CD4-positive, CD25-positive, alpha-beta regulatory T cell (primary cell): ENCODE measurements around the gene DCBLD1. TPM values are rescaled to one million over a fixed set of nuclear protein-coding genes. Genes with fewer than 3 reads are reported as not detected.
"Not testable (repeated sequence)": the region's sequence is repeated elsewhere in the genome, so short reads cannot be mapped to it uniquely, and the experiment has no call there.

Experiments used
- ATAC-seq, 2 donors: fragments of 150-1000 bp; cut with Tn5 transposase; one replicate each; pipeline ENCODE4 v1.10.0; 2021; ENCODE audit warnings: low read depth in 2 of 2, moderate number of reproducible peaks in 2 of 2, moderate library complexity in 1 of 2
- DNase-seq, 3 donors: peaks; one replicate each; pipeline versions ENCODE4 v3.0.0 to v3.0.0-alpha.2; 2012 to 2022; ENCODE audit warnings: mixed read lengths in 1 of 3
- H3K27ac ChIP-seq: one replicate; pipeline ENCODE4 v1.7.0; 2013; ENCODE audit warnings: mild to moderate bottlenecking, low read length; ENCODE audit not compliant: insufficient read depth, poor library complexity, severe bottlenecking
- H3K27me3 ChIP-seq: one replicate; pipeline ENCODE4 v1.7.0; 2013; ENCODE audit warnings: low read length; ENCODE audit not compliant: control insufficient read depth, insufficient read depth
- H3K36me3 ChIP-seq: one replicate; pipeline ENCODE4 v1.7.0; 2013; ENCODE audit warnings: mild to moderate bottlenecking, low read length, moderate library complexity; ENCODE audit not compliant: control insufficient read depth, insufficient read depth
- H3K4me1 ChIP-seq: 2 replicates; pipeline ENCODE4 v1.7.0; 2013; ENCODE audit warnings: mild to moderate bottlenecking, low read length; ENCODE audit not compliant: insufficient read depth, control insufficient read depth, poor library complexity, severe bottlenecking
- H3K4me3 ChIP-seq: one replicate; pipeline ENCODE4 v1.7.0; 2013; ENCODE audit warnings: low read depth, mild to moderate bottlenecking, low read length, moderate library complexity
- H3K9me3 ChIP-seq, 2 experiments: 1 replicate in 1 of 2; 2 replicates in 1 of 2; pipeline ENCODE4 v1.7.0; 2013; ENCODE audit warnings: low read length in 2 of 2, mild to moderate bottlenecking in 1 of 2, moderate library complexity in 1 of 2; ENCODE audit not compliant: control insufficient read depth in 2 of 2
- H3K27ac Mint-ChIP-seq, 3 donors: one replicate each; pipeline ENCODE4 v1.8.0; 2020 to 2022; ENCODE audit warnings: mild to moderate bottlenecking in 3 of 3, mixed read lengths in 3 of 3, moderate library complexity in 2 of 3
- H3K27me3 Mint-ChIP-seq: one replicate; pipeline ENCODE4 v1.8.0; 2022; ENCODE audit warnings: mild to moderate bottlenecking, mixed read lengths
- H3K36me3 Mint-ChIP-seq: one replicate; pipeline ENCODE4 v1.8.0; 2020; ENCODE audit warnings: mixed read lengths
- H3K4me1 Mint-ChIP-seq, 4 donors: one replicate each; pipeline ENCODE4 v1.8.0; 2020 to 2022; ENCODE audit warnings: mixed read lengths in 4 of 4, mild to moderate bottlenecking in 1 of 4
- H3K4me3 Mint-ChIP-seq, 4 donors: one replicate each; pipeline ENCODE4 v1.8.0; 2020 to 2022; ENCODE audit warnings: mild to moderate bottlenecking in 4 of 4, mixed read lengths in 4 of 4, moderate library complexity in 3 of 4
- H3K9me3 Mint-ChIP-seq, 7 donors: one replicate each; pipeline ENCODE4 v1.8.0; 2020 to 2022; ENCODE audit warnings: mixed read lengths in 7 of 7, mild to moderate bottlenecking in 3 of 7, moderate library complexity in 2 of 7
- polyA plus RNA-seq, 4 donors: library from polyadenylated mRNA; unstranded; fragments of 300-500 nt; fragmentation: Illumina TruSeq; gene quantifications; one replicate each; pipeline ENCODE4 v1.2.3, GENCODE V29; 2021
- total RNA-seq: library from RNA; stranded (reverse); gene quantifications from one replicate; pipeline ENCODE4 v1.2.3, GENCODE V29; 2022

Gene DCBLD1
- total and polyA plus RNA-seq, 5 donors from 2014 or later = 1.3 to 5.5 (median 3.1) TPM

GRCh38 chr6:117512987-117513573 lies 30.6 kb downstream of the DCBLD1 start:
- Histone ChIP-seq H3K4me1 (no peaks in the 10 kb centered on the region), H3K9me3 (no peaks in the 10 kb centered on the region), H3K27ac (no peak overlapping the region), H3K36me3 (no peaks in the 10 kb centered on the region), H3K4me3 (no peak overlapping the region), H3K27me3 (peaks cover 2% of the 10 kb centered on the region)
- no peaks in the 10 kb centered on the region for H3K4me1 Mint-ChIP-seq
- H3K27me3 Mint-ChIP-seq = peaks cover 10% of the 10 kb centered on the region
- no peak for DNase-seq
- no peaks in the 10 kb centered on the region for H3K9me3 Mint-ChIP-seq
- no peak for ATAC-seq
- H3K4me3 Mint-ChIP-seq = no peak overlapping the region
- H3K27ac Mint-ChIP-seq = no peak overlapping the region
- H3K36me3 Mint-ChIP-seq = peaks cover 3% of the 10 kb centered on the region

GRCh38 chr6:117513778-117514365 lies 31.4 kb downstream of the DCBLD1 start:
- H3K4me1 Mint-ChIP-seq = no peaks in the 10 kb centered on the region
- no peak overlapping the region for H3K27ac Mint-ChIP-seq
- no peak for DNase-seq
- H3K27me3 ChIP-seq = no peaks in the 10 kb centered on the region
- no peaks in the 10 kb centered on the region for H3K4me1 ChIP-seq
- H3K36me3 ChIP-seq = no peaks in the 10 kb centered on the region
- H3K27me3 Mint-ChIP-seq = peaks cover 10% of the 10 kb centered on the region
- H3K36me3 Mint-ChIP-seq = peaks cover 3% of the 10 kb centered on the region
- no peak overlapping the region for H3K4me3 Mint-ChIP-seq
- no peaks in the 10 kb centered on the region for H3K9me3 Mint-ChIP-seq
- H3K9me3 ChIP-seq = no peaks in the 10 kb centered on the region
- no peak for ATAC-seq
- H3K27ac ChIP-seq = no peak overlapping the region
- no peak overlapping the region for H3K4me3 ChIP-seq

- no peaks in the 10 kb centered on the region for H3K9me3 Mint-ChIP-seq
- ATAC-seq = no peak
- no peak for DNase-seq
Observed at GRCh38 chr6:117514655-117515054, 32.2 kb downstream of the DCBLD1 start.

GRCh38 chr6:117515326-117515725 lies 32.9 kb downstream of the DCBLD1 start:
- Histone ChIP-seq H3K36me3 (no peaks in the 10 kb centered on the region), H3K27ac (no peak overlapping the region), H3K4me3 (no peak overlapping the region), H3K27me3 (no peaks in the 10 kb centered on the region), H3K9me3 (no peaks in the 10 kb centered on the region), H3K4me1 (no peaks in the 10 kb centered on the region)
- Mint-ChIP-seq H3K27ac (no peak overlapping the region), H3K4me3 (no peak overlapping the region), H3K36me3 (no peaks in the 10 kb centered on the region), H3K27me3 (peaks cover 9% of the 10 kb centered on the region), H3K9me3 (no peaks in the 10 kb centered on the region), H3K4me1 (no peaks in the 10 kb centered on the region)
- DNase-seq (no peak), ATAC-seq (no peak)

More at GRCh38 chr6:117514655-117515054, 32.2 kb downstream of the DCBLD1 start:
- no peaks in the 10 kb centered on the region for H3K4me1 ChIP-seq
- Mint-ChIP-seq H3K4me3 (no peak overlapping the region), H3K27me3 (peaks cover 10% of the 10 kb centered on the region), H3K4me1 (no peaks in the 10 kb centered on the region), H3K36me3 (peaks cover 3% of the 10 kb centered on the region), H3K27ac (no peak overlapping the region)
- H3K4me3 ChIP-seq = no peak overlapping the region
- H3K27ac ChIP-seq = no peak overlapping the region
- no peaks in the 10 kb centered on the region for H3K9me3 ChIP-seq
- no peaks in the 10 kb centered on the region for H3K36me3 ChIP-seq
- H3K27me3 ChIP-seq = no peaks in the 10 kb centered on the region

GRCh38 chr6:117517995-117518394 lies 35.5 kb downstream of the DCBLD1 start:
- not testable (repeated sequence) for H3K9me3 Mint-ChIP-seq, H3K27ac ChIP-seq, H3K36me3 Mint-ChIP-seq, H3K4me3 ChIP-seq, H3K4me1 ChIP-seq, ATAC-seq, DNase-seq, H3K4me3 Mint-ChIP-seq, H3K9me3 ChIP-seq, H3K27ac Mint-ChIP-seq, H3K27me3 ChIP-seq, H3K36me3 ChIP-seq, H3K4me1 Mint-ChIP-seq
- peaks cover 14% of the 10 kb centered on the region for H3K27me3 Mint-ChIP-seq

- Histone ChIP-seq H3K27me3 (no peaks in the 10 kb centered on the region), H3K9me3 (no peaks in the 10 kb centered on the region), H3K4me1 (no peaks in the 10 kb centered on the region), H3K4me3 (no peak overlapping the region), H3K27ac (no peak overlapping the region), H3K36me3 (no peaks in the 10 kb centered on the region)
- ATAC-seq = no peak
- Mint-ChIP-seq H3K4me1 (no peaks in the 10 kb centered on the region), H3K27me3 (peaks cover 22% of the 10 kb centered on the region), H3K36me3 (no peaks in the 10 kb centered on the region), H3K9me3 (no peaks in the 10 kb centered on the region), H3K4me3 (no peak overlapping the region), H3K27ac (no peak overlapping the region)
- DNase-seq = no peak
Observed at GRCh38 chr6:117518870-117519269, 36.4 kb downstream of the DCBLD1 start.

- DNase-seq (no peak), ATAC-seq (no peak)
- H3K27me3 Mint-ChIP-seq = peaks cover 28% of the 10 kb centered on the region
Observed at GRCh38 chr6:117520603-117521395, 38.3 kb downstream of the DCBLD1 start.

More at GRCh38 chr6:117520603-117521395, 38.3 kb downstream of the DCBLD1 start:
- Histone ChIP-seq H3K36me3 (no peaks in the 10 kb centered on the region), H3K27me3 (peaks cover 2% of the 10 kb centered on the region), H3K4me1 (no peaks in the 10 kb centered on the region), H3K4me3 (no peak overlapping the region), H3K27ac (no peak overlapping the region), H3K9me3 (no peaks in the 10 kb centered on the region)
- H3K36me3 Mint-ChIP-seq = no peaks in the 10 kb centered on the region
- no peak overlapping the region for H3K27ac Mint-ChIP-seq
- H3K4me1 Mint-ChIP-seq = no peaks in the 10 kb centered on the region
- H3K9me3 Mint-ChIP-seq = no peaks in the 10 kb centered on the region
- H3K4me3 Mint-ChIP-seq = no peak overlapping the region
